OCI-LY1 (cell line): ENCODE measurements around the gene GMEB2.
"Not testable (repeated sequence)": the region's sequence is repeated elsewhere in the genome, so short reads cannot be mapped to it uniquely, and the experiment has no call there.

ENCODE experiments used
- H2AFZ ChIP-seq: fragments of 200-600 bp; sonication (generic), shearing (Covaris generic); 2 replicates; pipeline ENCODE4 v1.6.0; 2014; ENCODE audit warnings: antibody characterized with exemption, mild to moderate bottlenecking, low read length
- H3F3A ChIP-seq: fragments of 200-600 bp; sonication (generic), shearing (Covaris generic); 2 replicates; pipeline ENCODE4 v1.6.0; 2014; ENCODE audit warnings: mild to moderate bottlenecking, antibody characterized with exemption, low read length, moderate library complexity; ENCODE audit not compliant: insufficient read depth
- H3K27ac ChIP-seq: fragments of 200-600 bp; sonication (generic); 2 replicates; pipeline ENCODE4 v1.5.1; 2014; ENCODE audit warnings: low read length, mixed run types, mild to moderate bottlenecking, low read depth; ENCODE audit not compliant: poor library complexity, severe bottlenecking
- H3K27me3 ChIP-seq: fragments of 200-600 bp; sonication (generic); 2 replicates; pipeline ENCODE4 v1.6.0; 2014; ENCODE audit warnings: antibody characterized with exemption, mild to moderate bottlenecking, low read length, moderate library complexity; ENCODE audit not compliant: insufficient read depth
- H3K36me3 ChIP-seq: fragments of 200-600 bp; sonication (generic); 2 replicates; pipeline ENCODE4 v1.6.1; 2014; ENCODE audit warnings: mild to moderate bottlenecking, antibody characterized with exemption, low read length, moderate library complexity, mixed read lengths; ENCODE audit not compliant: insufficient read depth
- H3K4me1 ChIP-seq: fragments of 200-600 bp; sonication (generic); 2 replicates; pipeline ENCODE4 v1.5.1; 2014; ENCODE audit warnings: mild to moderate bottlenecking, low read length, moderate library complexity; ENCODE audit not compliant: insufficient read depth, severe bottlenecking
- H3K4me2 ChIP-seq: fragments of 200-600 bp; sonication (generic), shearing (Covaris generic); 2 replicates; pipeline ENCODE4 v1.6.1; 2014; ENCODE audit warnings: low read length
- H3K4me3 ChIP-seq: fragments of 200-600 bp; sonication (generic); 2 replicates; pipeline ENCODE4 v1.5.1; 2014; ENCODE audit warnings: low read length, low read depth, mild to moderate bottlenecking, mixed read lengths; ENCODE audit not compliant: poor library complexity, severe bottlenecking
- H3K79me2 ChIP-seq: fragments of 200-600 bp; shearing (Covaris generic); 2 replicates; pipeline ENCODE4 v1.6.1; 2016; ENCODE audit warnings: mixed run types, low read length, mixed read lengths; ENCODE audit not compliant: insufficient read depth
- H3K9ac ChIP-seq: fragments of 200-600 bp; sonication (generic), shearing (Covaris generic); 2 replicates; pipeline ENCODE4 v1.6.1; 2014; ENCODE audit warnings: mild to moderate bottlenecking, low read length, mixed read lengths
- H3K9me2 ChIP-seq: fragments of 200-600 bp; sonication (generic), shearing (Covaris generic); 2 replicates; pipeline ENCODE4 v1.6.1; 2014; ENCODE audit warnings: low read depth, mild to moderate bottlenecking, low read length, mixed read lengths
- H3K9me3 ChIP-seq: fragments of 200-600 bp; shearing (Covaris generic); 2 replicates; pipeline ENCODE4 v1.6.1; 2014; ENCODE audit warnings: low read length, mixed read lengths
- H4K20me1 ChIP-seq: fragments of 200-600 bp; sonication (generic), shearing (Covaris generic); 2 replicates; pipeline ENCODE4 v1.6.0; 2016; ENCODE audit warnings: mild to moderate bottlenecking, low read length; ENCODE audit not compliant: insufficient read depth
- EZH2 ChIP-seq: fragments of 200-600 bp; sonication (generic), shearing (Covaris generic); IDR thresholded peaks from 2 replicates; pipeline ENCODE4 v1.8.0; 2017; ENCODE audit warnings: borderline replicate concordance, mixed run types, mild to moderate bottlenecking, antibody characterized with exemption, low read length, moderate library complexity, mixed read lengths
- TF ChIP-seq, protein P1 (sequence below): fragments of 200-600 bp; sonication (generic), shearing (Covaris generic); IDR thresholded peaks from 2 replicates; pipeline ENCODE4 v1.5.1; 2017; ENCODE audit warnings: mild to moderate bottlenecking, antibody characterized with exemption, low read length, moderate library complexity, mixed read lengths

The GMEB2 gene

DNA sequence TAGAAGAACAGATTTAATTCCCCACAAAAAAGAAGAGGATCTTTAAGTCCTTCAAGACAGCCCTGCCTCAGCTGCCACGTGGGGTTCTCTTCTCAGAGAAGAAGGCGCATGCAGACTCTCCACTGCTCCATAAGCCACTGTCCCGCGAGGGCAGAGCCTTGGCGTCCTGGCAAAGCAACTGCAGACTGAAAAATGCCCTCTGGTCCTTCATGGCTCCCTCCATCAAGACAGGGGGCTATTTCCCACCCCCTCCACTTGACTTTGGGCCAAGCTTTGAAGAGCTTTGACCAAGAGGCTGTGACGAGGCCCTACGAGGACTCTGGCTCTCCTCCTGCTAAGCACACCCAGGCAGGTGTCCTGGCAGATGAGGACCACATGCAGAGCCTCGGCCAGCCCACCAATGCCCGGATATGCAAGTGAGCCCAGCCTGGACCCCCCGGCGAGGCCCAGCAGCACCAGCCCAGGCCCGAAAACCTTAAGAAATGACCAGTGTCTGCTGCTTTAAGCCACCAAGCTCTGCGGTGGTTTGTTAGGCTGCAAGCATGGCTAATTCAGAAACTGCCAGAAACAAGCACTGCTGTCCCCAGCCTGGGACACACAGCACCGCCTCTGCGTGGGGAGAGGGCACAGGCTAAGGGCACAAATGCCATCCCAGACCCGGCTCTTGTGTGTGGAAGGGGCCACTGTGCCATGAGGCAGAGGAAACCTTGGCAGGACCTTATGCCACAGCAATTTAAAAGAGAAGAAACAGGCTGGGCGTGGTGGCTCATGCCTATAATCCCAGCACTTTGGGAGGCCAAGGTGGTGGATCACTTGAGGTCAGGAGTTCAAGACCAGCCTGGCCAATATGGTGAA, 16.1 kb downstream of the GMEB2 start:
- no peaks in the 10 kb centered on the region for H3K79me2 ChIP-seq
- H4K20me1 ChIP-seq, result no peaks in the 10 kb centered on the region
- no peaks in the 10 kb centered on the region for H3F3A ChIP-seq
- peaks cover 32% of the 10 kb centered on the region for H3K36me3 ChIP-seq
- no peak overlapping the region for H3K9ac ChIP-seq
- H3K9me3 ChIP-seq, result no peaks in the 10 kb centered on the region
- no peak overlapping the region for H3K27ac ChIP-seq
- H3K4me2 ChIP-seq, result no peak overlapping the region
- no peaks in the 10 kb centered on the region for H3K27me3 ChIP-seq
- no peak overlapping the region for H2AFZ ChIP-seq
- no peaks in the 10 kb centered on the region for H3K4me1 ChIP-seq
- H3K4me3 ChIP-seq, result no peak overlapping the region
- no peaks in the 10 kb centered on the region for H3K9me2 ChIP-seq
- TF ChIP-seq, protein P1, sequence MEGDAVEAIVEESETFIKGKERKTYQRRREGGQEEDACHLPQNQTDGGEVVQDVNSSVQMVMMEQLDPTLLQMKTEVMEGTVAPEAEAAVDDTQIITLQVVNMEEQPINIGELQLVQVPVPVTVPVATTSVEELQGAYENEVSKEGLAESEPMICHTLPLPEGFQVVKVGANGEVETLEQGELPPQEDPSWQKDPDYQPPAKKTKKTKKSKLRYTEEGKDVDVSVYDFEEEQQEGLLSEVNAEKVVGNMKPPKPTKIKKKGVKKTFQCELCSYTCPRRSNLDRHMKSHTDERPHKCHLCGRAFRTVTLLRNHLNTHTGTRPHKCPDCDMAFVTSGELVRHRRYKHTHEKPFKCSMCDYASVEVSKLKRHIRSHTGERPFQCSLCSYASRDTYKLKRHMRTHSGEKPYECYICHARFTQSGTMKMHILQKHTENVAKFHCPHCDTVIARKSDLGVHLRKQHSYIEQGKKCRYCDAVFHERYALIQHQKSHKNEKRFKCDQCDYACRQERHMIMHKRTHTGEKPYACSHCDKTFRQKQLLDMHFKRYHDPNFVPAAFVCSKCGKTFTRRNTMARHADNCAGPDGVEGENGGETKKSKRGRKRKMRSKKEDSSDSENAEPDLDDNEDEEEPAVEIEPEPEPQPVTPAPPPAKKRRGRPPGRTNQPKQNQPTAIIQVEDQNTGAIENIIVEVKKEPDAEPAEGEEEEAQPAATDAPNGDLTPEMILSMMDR, result no peak
- no peak for TF ChIP-seq EZH2

DNA sequence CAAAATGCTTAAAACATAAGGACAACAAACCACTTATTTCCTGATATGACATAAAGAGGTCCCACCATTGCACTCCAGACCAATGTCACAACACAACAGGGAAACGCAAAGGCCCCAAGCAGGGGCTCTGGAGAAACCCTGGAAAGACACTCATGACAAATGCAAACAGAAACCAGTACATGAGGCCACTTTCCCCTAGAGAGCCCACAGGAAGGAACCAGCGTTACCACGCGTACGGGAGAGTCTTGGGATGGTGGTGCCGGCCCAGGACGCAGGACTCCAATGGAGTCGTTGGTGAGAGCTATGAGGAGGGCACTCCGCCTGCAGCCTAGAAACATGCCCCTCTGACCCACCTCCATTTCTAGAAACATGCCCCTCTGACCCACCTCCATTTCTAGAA, 20.2 kb downstream of the GMEB2 start:
- Histone ChIP-seq H3K27me3 (no peaks in the 10 kb centered on the region), H3K9ac (no peak overlapping the region), H4K20me1 (no peaks in the 10 kb centered on the region), H3K79me2 (no peaks in the 10 kb centered on the region), H3K27ac (no peak overlapping the region), H3K4me1 (no peaks in the 10 kb centered on the region), H3K4me2 (no peak overlapping the region), H3F3A (no peaks in the 10 kb centered on the region), H3K4me3 (no peak overlapping the region), H3K36me3 (peaks cover 26% of the 10 kb centered on the region), H3K9me3 (no peaks in the 10 kb centered on the region), H3K9me2 (no peaks in the 10 kb centered on the region), H2AFZ (no peak overlapping the region)
- TF ChIP-seq EZH2, result no peak
- TF ChIP-seq, protein P1, result no peak

DNA sequence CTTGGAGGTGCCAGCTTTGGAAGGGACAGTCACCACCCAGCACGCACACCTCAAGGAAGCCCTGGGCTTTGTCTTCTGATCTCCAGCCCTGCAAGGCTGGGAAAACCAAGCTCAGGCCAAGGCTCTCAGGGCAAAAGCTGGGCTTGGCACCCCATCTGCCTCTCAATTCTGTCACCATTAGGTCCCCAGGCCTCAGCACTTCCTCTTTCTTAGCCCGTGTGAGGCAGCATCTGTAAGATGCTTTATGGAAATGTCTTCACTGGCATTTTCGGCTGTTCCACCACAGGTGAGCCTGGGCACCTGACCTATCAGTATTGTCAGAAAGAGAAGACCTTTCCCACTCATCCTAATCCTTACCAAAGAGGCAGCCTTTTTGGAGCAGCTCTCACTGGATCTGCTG, 24.6 kb downstream of the GMEB2 start:
- Histone ChIP-seq H3F3A (no peaks in the 10 kb centered on the region), H3K27ac (no peak overlapping the region), H3K9ac (no peak overlapping the region), H3K4me2 (no peak overlapping the region), H3K79me2 (no peaks in the 10 kb centered on the region), H3K9me3 (no peaks in the 10 kb centered on the region), H3K4me3 (no peak overlapping the region), H3K9me2 (no peaks in the 10 kb centered on the region), H3K27me3 (no peaks in the 10 kb centered on the region), H4K20me1 (no peaks in the 10 kb centered on the region), H3K36me3 (peaks cover 48% of the 10 kb centered on the region), H2AFZ (no peak overlapping the region), H3K4me1 (no peaks in the 10 kb centered on the region)
- TF ChIP-seq EZH2, result no peak
- TF ChIP-seq, protein P1, result no peak

DNA sequence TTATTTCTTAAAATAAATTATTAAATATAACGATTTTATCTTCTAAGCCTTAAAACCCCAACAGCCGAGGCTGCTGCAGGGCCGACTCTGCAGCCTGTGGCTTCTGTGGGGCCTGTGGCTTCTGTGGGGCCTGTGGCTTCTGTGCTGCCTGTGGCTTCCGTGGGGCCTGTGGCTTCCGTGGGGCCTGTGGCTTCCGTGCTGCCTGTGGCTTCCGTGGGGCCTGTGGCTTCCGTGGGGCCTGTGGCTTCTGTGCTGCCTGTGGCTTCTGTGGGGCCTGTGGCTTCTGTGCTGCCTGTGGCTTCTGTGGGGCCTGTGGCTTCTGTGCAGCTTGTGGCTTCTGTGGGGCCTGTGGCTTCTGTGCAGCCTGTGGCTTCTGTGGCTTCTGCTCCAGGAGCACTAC, 25.2 kb downstream of the GMEB2 start:
- not testable (repeated sequence) for H3K9ac ChIP-seq, H2AFZ ChIP-seq, H3K9me2 ChIP-seq, H3K27me3 ChIP-seq, H4K20me1 ChIP-seq, H3K9me3 ChIP-seq, H3K27ac ChIP-seq, H3F3A ChIP-seq, H3K4me1 ChIP-seq, H3K4me3 ChIP-seq, H3K4me2 ChIP-seq, H3K79me2 ChIP-seq
- H3K36me3 ChIP-seq, result peaks cover 52% of the 10 kb centered on the region
